Measurements from ENCODE around the gene TMEM40. TPM values are rescaled to one million over a fixed set of nuclear protein-coding genes. Genes with fewer than 3 reads are reported as not detected.

TMEM40 gene
- total RNA-seq, 4 donors from 2014 or later: not detected

DNA sequence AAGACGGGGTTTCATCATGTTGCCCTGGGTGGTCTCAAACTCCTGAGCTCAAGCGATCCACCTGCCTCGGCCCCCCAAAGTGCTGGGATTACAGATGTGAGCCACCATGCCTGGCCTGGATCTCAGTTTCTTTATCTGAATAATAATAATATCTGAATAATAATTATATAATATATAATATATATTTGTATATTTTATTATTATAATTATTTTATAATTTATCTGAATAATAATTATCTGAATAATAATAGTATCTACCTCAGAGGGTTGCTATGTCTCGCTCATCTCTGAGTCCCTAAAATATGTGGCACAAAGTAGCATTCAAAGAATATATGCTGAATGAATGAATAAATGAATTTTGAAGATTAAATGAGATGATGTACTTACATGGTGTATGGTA, 44.8 kb downstream of the TMEM40 start:
- intact Hi-C loops (cut with DNase I; ENCODE audit: low total_unique reads) (no loop called here), in situ Hi-C loops (cut with MboI; ENCODE audit: low pct_ligation_motif_present in 1 of 4, low pct_unique_long_range_greater_than_20kb in 1 of 4, low sequenced_read_pairs in 3 of 4) (loop anchor here in 2 of 4 donors (25.0 kb wide), 2 partner anchors 152 to 577 kb away; partner anchors contain the start of gene MKRN2 (in 1 of the 2))
- no peak overlapping the region for H3K27ac ChIP-seq
- H3K36me3 ChIP-seq: no peaks in the 10 kb centered on the region
- no peaks in the 10 kb centered on the region for H3K27me3 ChIP-seq
- H3K9me3 ChIP-seq: no peaks in the 10 kb centered on the region
- TF ChIP-seq, protein P1, sequence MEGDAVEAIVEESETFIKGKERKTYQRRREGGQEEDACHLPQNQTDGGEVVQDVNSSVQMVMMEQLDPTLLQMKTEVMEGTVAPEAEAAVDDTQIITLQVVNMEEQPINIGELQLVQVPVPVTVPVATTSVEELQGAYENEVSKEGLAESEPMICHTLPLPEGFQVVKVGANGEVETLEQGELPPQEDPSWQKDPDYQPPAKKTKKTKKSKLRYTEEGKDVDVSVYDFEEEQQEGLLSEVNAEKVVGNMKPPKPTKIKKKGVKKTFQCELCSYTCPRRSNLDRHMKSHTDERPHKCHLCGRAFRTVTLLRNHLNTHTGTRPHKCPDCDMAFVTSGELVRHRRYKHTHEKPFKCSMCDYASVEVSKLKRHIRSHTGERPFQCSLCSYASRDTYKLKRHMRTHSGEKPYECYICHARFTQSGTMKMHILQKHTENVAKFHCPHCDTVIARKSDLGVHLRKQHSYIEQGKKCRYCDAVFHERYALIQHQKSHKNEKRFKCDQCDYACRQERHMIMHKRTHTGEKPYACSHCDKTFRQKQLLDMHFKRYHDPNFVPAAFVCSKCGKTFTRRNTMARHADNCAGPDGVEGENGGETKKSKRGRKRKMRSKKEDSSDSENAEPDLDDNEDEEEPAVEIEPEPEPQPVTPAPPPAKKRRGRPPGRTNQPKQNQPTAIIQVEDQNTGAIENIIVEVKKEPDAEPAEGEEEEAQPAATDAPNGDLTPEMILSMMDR (IDR thresholded peaks at IDR 0.05): no peak
- TF ChIP-seq EP300 (IDR thresholded peaks at IDR 0.05; ENCODE audit: low read depth) (no peak), POLR2A (IDR thresholded peaks at IDR 0.05) (no peak)
- peaks cover 0 to 5% (median 0%) of the 10 kb centered on the region in 4 donors for H3K4me1 ChIP-seq
- 89 to 97% methylated on average over 4 of the region's 4 CpGs for WGBS, 2 donors (ENCODE audit: low coverage in 1 of 2)
- no peak overlapping the region for H3K4me3 ChIP-seq
- DNase-seq: no peak

DNA sequence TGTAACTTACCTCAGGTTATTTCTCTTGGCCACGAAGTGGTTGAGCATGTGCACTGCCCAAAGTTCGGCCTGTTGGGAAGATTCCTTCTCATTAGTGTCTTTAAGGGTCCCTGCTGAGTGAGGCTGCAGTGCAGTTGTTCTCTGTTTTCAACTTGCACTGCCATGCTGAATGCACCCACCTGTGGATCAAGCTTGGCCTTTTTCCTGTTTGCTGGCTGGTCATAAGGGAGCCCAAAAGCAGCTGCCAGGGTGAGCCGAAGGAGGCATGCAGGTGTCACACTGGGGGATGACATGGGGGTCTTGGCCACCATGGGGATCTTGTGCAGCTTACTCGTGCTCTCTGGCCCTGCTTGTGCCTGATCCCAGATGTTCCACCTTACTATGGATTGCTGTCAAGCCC, 49.0 kb downstream of the TMEM40 start:
- in situ Hi-C loops (cut with MboI; ENCODE audit: low pct_ligation_motif_present in 1 of 4, low pct_unique_long_range_greater_than_20kb in 1 of 4, low sequenced_read_pairs in 3 of 4) (loop anchor here in 2 of 4 donors (25.0 kb wide), 2 partner anchors 148 to 573 kb away; partner anchors contain the start of gene MKRN2 (in 1 of the 2)), intact Hi-C loops (cut with DNase I; ENCODE audit: low total_unique reads) (no loop called here)
- Histone ChIP-seq H3K36me3 (no peaks in the 10 kb centered on the region), H3K4me3 (no peak overlapping the region), H3K27me3 (no peaks in the 10 kb centered on the region), H3K4me1 (no peaks in the 10 kb centered on the region), H3K27ac (no peak overlapping the region), H3K9me3 (no peaks in the 10 kb centered on the region)
- no peak for DNase-seq
- WGBS, 2 donors (ENCODE audit: low coverage in 1 of 2): 75 to 82% methylated on average over 2 to 4 of the region's 4 CpGs
- TF ChIP-seq POLR2AphosphoS5 (IDR thresholded peaks at IDR 0.05): no peak
- TF ChIP-seq, protein P1 (IDR thresholded peaks at IDR 0.05): no peak
- TF ChIP-seq POLR2A (IDR thresholded peaks at IDR 0.05): no peak
- TF ChIP-seq EP300 (IDR thresholded peaks at IDR 0.05; ENCODE audit: low read depth): no peak

DNA sequence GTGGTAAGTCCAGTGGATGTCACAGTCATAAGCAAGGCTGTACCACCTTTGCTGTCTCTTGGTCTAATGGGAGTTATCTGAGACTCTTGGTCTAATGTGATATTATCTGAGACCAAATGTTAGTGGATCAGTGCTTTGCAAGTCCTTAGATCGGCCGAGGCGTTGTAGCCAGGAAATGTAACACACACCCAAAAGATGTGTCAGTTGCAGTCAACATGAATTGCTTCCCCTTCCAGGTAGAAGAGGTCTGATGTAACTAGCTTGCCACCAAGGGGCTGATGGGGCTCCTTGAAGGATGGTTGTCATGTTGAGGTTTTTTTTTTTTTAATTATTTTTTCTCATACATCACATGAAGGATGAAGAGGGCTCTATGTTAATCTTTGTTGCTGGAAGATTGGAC, 49.7 kb downstream of the TMEM40 start:
- H3K27me3 ChIP-seq: no peaks in the 10 kb centered on the region
- intact Hi-C loops (cut with DNase I; ENCODE audit: low total_unique reads): no loop called here
- no peaks in the 10 kb centered on the region for H3K9me3 ChIP-seq
- in situ Hi-C loops (cut with MboI; ENCODE audit: low pct_ligation_motif_present in 1 of 4, low pct_unique_long_range_greater_than_20kb in 1 of 4, low sequenced_read_pairs in 3 of 4): loop anchor here in 2 of 4 donors (25.0 kb wide), 2 partner anchors 147 to 572 kb away; partner anchors contain the start of gene MKRN2 (in 1 of the 2)
- H3K27ac ChIP-seq: no peak overlapping the region
- no peaks in the 10 kb centered on the region for H3K4me1 ChIP-seq
- DNase-seq: no peak
- TF ChIP-seq POLR2A (IDR thresholded peaks at IDR 0.05) (no peak), POLR2AphosphoS5 (IDR thresholded peaks at IDR 0.05) (no peak), EP300 (IDR thresholded peaks at IDR 0.05; ENCODE audit: low read depth) (no peak)
- TF ChIP-seq, protein P1 (IDR thresholded peaks at IDR 0.05): no peak
- H3K4me3 ChIP-seq: no peak overlapping the region
- WGBS, 2 donors (ENCODE audit: low coverage in 1 of 2): 80 to 100% methylated on average over 1 to 3 of the region's 3 CpGs
- no peaks in the 10 kb centered on the region for H3K36me3 ChIP-seq

DNA sequence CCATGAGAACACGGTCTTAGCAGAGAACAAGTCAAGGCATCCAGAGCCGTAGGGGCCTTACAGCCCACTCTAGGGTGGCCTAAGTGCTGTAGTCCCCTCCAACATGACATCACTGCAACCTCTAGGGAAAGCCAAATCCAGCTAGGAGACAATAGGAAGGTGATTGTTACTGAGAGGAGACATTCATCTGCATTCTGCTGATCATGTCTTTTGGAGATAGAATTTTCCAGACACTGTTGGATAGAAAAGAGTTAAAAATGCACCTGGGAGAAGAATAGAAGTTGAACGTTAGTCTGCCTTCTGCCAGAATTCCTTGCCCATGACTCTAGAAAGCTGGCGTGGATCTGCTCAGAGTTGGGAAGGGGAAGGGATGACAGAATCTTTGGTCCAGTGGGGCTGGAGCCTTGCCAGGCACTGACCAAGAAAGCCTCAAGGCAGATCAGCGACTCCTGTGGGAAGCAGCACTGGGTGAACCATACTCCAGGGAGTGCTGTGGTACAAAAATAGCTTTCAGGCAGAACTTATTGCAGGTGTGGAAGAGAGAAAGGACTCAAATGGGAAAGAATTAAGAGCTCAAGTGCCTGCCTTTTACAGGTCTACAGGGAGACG, 50.4 kb downstream of the TMEM40 start:
- DNase-seq: no peak
- no peaks in the 10 kb centered on the region for H3K36me3 ChIP-seq
- H3K27me3 ChIP-seq: no peaks in the 10 kb centered on the region
- no peaks in the 10 kb centered on the region for H3K9me3 ChIP-seq
- peaks cover 0 to 2% (median 0%) of the 10 kb centered on the region in 4 donors for H3K4me1 ChIP-seq
- WGBS, 2 donors (ENCODE audit: low coverage in 1 of 2): 63 to 90% methylated on average over 4 to 6 of the region's 6 CpGs
- H3K4me3 ChIP-seq: no peak overlapping the region
- in situ Hi-C loops (cut with MboI; ENCODE audit: low pct_ligation_motif_present in 1 of 4, low pct_unique_long_range_greater_than_20kb in 1 of 4, low sequenced_read_pairs in 3 of 4) (loop anchor here in 2 of 4 donors (25.0 kb wide), 2 partner anchors 146 to 571 kb away; partner anchors contain the start of gene MKRN2 (in 1 of the 2)), intact Hi-C loops (cut with DNase I; ENCODE audit: low total_unique reads) (no loop called here)
- no peak overlapping the region for H3K27ac ChIP-seq
- TF ChIP-seq EP300 (IDR thresholded peaks at IDR 0.05; ENCODE audit: low read depth) (no peak), POLR2AphosphoS5 (IDR thresholded peaks at IDR 0.05) (no peak), POLR2A (IDR thresholded peaks at IDR 0.05) (no peak)
- TF ChIP-seq, protein P1 (IDR thresholded peaks at IDR 0.05): no peak
